K562 (cell line): ENCODE measurements around the gene OR7D2. TPM values are rescaled to one million over a fixed set of nuclear protein-coding genes. Genes with fewer than 3 reads are reported as not detected.

ENCODE experiments used
- RAD51 ChIP-seq: fragments of 450-650 bp; IDR thresholded peaks from 2 replicates; pipeline ENCODE4 v1.7.1; 2016; ENCODE audit warnings: low read depth, mild to moderate bottlenecking, borderline replicate concordance
- SRSF9 ChIP-seq: fragments of 200-400 bp; formaldehyde crosslinking; IDR thresholded peaks from 2 replicates; pipeline ENCODE4 v1.6.1; 2017; ENCODE audit warnings: low read depth, low read length, borderline replicate concordance
- THRB ChIP-seq: fragments of 450-650 bp; formaldehyde crosslinking; conservative IDR thresholded peaks from 2 replicates; pipeline ENCODE4 v1.4.0; 2022; ENCODE audit warnings: mild to moderate bottlenecking, missing genetic modification characterization
- ZNF280A ChIP-seq: fragments of 450-650 bp; IDR thresholded peaks from 2 replicates; pipeline ENCODE4 v1.6.1; 2018; ENCODE audit warnings: mild to moderate bottlenecking, low read depth; ENCODE audit not compliant: partially characterized antibody
- ZNF408 ChIP-seq: fragments of 250-450 bp; sonication (Bioruptor Pico); IDR thresholded peaks from 2 replicates; pipeline ENCODE4 v1.4.0; 2020; ENCODE audit warnings: low read depth, mild to moderate bottlenecking, moderate library complexity
- polyA plus RNA-seq, 8 experiments: library from polyadenylated mRNA; depleted of rRNA in 4 of 8; stranded (reverse) in 5 of 8; unstranded in 3 of 8; fragments of >200 nt; fragmentation: Nextera tagmentation in 2 of 8; fragmentation: Illumina TruSeq in 1 of 8; extraction: Ambion mirVana in 2 of 8; extraction: Trizol in 1 of 8; gene quantifications; 2 replicates each; pipeline versions ENCODE4 v1.2.1 to v1.2.3, GENCODE V29; 2011 to 2014; ENCODE audit warnings: inconsistent platforms in 1 of 8, missing spikeins in 1 of 8
- total RNA-seq, 7 experiments: library from RNA; depleted of rRNA in 6 of 7; stranded (reverse); fragments of >200 nt in 6 of 7; fragmentation: Illumina TruSeq in 2 of 7; extraction: Trizol in 2 of 7; gene quantifications; 2 replicates each; pipeline versions ENCODE4 v1.2.1 to v1.2.3, GENCODE V29; 2011 to 2021; ENCODE audit warnings: low replicate concordance in 1 of 7
- TF ChIP-seq, protein P1 (sequence below): fragments of 150-350 bp; conservative IDR thresholded peaks from 2 replicates; pipeline ENCODE4 v1.6.1; 2014; ENCODE audit warnings: low read length

The OR7D2 gene
- total and polyA plus RNA-seq, 9 of the 15 experiments (the other 6 are each of a cell fraction or from before 2014, with no cell fraction given) = 0.05 to 0.75 (median 0.45) TPM

GRCh38 chr19:9156304-9156703, 22.5 kb upstream of the OR7D2 start (continued):
- TF ChIP-seq ZNF280A (no peak), THRB (CRISPR knock-in tag) (no peak), SRSF9 (no peak), RAD51 (no peak), ZNF408 (no peak)
- TF ChIP-seq, protein P1, sequence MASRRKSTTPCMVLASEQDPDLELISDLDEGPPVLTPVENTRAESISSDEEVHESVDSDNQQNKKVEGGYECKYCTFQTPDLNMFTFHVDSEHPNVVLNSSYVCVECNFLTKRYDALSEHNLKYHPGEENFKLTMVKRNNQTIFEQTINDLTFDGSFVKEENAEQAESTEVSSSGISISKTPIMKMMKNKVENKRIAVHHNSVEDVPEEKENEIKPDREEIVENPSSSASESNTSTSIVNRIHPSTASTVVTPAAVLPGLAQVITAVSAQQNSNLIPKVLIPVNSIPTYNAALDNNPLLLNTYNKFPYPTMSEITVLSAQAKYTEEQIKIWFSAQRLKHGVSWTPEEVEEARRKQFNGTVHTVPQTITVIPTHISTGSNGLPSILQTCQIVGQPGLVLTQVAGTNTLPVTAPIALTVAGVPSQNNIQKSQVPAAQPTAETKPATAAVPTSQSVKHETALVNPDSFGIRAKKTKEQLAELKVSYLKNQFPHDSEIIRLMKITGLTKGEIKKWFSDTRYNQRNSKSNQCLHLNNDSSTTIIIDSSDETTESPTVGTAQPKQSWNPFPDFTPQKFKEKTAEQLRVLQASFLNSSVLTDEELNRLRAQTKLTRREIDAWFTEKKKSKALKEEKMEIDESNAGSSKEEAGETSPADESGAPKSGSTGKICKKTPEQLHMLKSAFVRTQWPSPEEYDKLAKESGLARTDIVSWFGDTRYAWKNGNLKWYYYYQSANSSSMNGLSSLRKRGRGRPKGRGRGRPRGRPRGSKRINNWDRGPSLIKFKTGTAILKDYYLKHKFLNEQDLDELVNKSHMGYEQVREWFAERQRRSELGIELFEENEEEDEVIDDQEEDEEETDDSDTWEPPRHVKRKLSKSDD = no peak
- TF ChIP-seq, all 486 proteins: peak for 0
